Umbilical cord (tissue), 2 donors: ENCODE measurements around the gene TSPAN12. TPM values are rescaled to one million over a fixed set of nuclear protein-coding genes. Genes with fewer than 3 reads are reported as not detected.
"Not testable (repeated sequence)": the region's sequence is repeated elsewhere in the genome, so short reads cannot be mapped to it uniquely, and the experiment has no call there.

Experiments
- DNase-seq: peaks from one replicate; pipeline ENCODE4 v3.0.0-alpha.2; 2015; ENCODE audit warnings: low spot score
- total RNA-seq: library from RNA; depleted of rRNA; stranded (reverse); fragments of >200 nt; gene quantifications from one replicate; pipeline ENCODE4 v1.2.3, GENCODE V29; 2014; ENCODE audit warnings: low replicate concordance; ENCODE audit not compliant: insufficient read depth

The TSPAN12 gene
- 6.7 TPM for total RNA-seq

GRCh38 chr7:120857588-120858573 is at the start of gene TSPAN12:
Gene TSPAN12 (minus strand): TSS chr7:120858144. CDS start chr7:120856763, 1,381 bp downstream.
- DNase-seq: peak; percentile 92

GRCh38 chr7:120898715-120899499 is 41.0 kb upstream of the TSPAN12 start:
- DNase-seq: peak; percentile 62

- DNase-seq: not testable (repeated sequence)
Observed at GRCh38 chr7:120895253-120895652, 37.3 kb upstream of the TSPAN12 start.

GRCh38 chr7:120885602-120886001 is 27.7 kb upstream of the TSPAN12 start:
- DNase-seq: not testable (repeated sequence)

- DNase-seq: no peak
Observed at GRCh38 chr7:120877701-120878100, 19.8 kb upstream of the TSPAN12 start.

GRCh38 chr7:120876922-120877321 is 19.0 kb upstream of the TSPAN12 start:
- DNase-seq: peak; percentile 50

GRCh38 chr7:120874722-120875121 is 16.8 kb upstream of the TSPAN12 start:
- DNase-seq: no peak

GRCh38 chr7:120874016-120874415 is 16.1 kb upstream of the TSPAN12 start:
- no peak for DNase-seq

- no peak for DNase-seq
Observed at GRCh38 chr7:120873401-120873800, 15.5 kb upstream of the TSPAN12 start.

- DNase-seq: no peak
Observed at GRCh38 chr7:120869700-120870099, 11.8 kb upstream of the TSPAN12 start.

GRCh38 chr7:120867932-120868331 is 10.0 kb upstream of the TSPAN12 start:
- no peak for DNase-seq

GRCh38 chr7:120865191-120865981 is 7.4 kb upstream of the TSPAN12 start:
- no peak for DNase-seq

- no peak for DNase-seq
Observed at GRCh38 chr7:120864141-120864900, 6.4 kb upstream of the TSPAN12 start.

- DNase-seq: no peak
Observed at GRCh38 chr7:120862987-120863590, 5.1 kb upstream of the TSPAN12 start.

GRCh38 chr7:120860156-120860555 is 2.2 kb upstream of the TSPAN12 start:
- DNase-seq: no peak

GRCh38 chr7:120859459-120859858 is 1.5 kb upstream of the TSPAN12 start:
- DNase-seq: no peak

- DNase-seq: peak; percentile 53
Observed at GRCh38 chr7:120856621-120857352, 1.2 kb downstream of the TSPAN12 start.

GRCh38 chr7:120856198-120856597 is 1.7 kb downstream of the TSPAN12 start:
- peak; percentile 5 for DNase-seq

- DNase-seq: no peak
Observed at GRCh38 chr7:120852700-120853099, 5.2 kb downstream of the TSPAN12 start.

- DNase-seq: peak; percentile 25
Observed at GRCh38 chr7:120843109-120843508, 14.8 kb downstream of the TSPAN12 start.
